HT-29 (cell line): ENCODE results near the gene CNTROB. TPM values are rescaled to one million over a fixed set of nuclear protein-coding genes. Genes with fewer than 3 reads are reported as not detected.

Experiments used
- DNase-seq: peaks from one replicate; pipeline ENCODE4 v3.0.0-alpha.2; 2015; ENCODE audit warnings: low spot score
- total RNA-seq: library from RNA; depleted of rRNA; stranded (reverse); fragments of >200 nt; shearing (Covaris generic); gene quantifications from 2 replicates; pipeline ENCODE4 v1.2.3, GENCODE V29; 2014

Gene CNTROB
- total RNA-seq, 1 experiment from 2014 or later = 24.4 TPM

DNA sequence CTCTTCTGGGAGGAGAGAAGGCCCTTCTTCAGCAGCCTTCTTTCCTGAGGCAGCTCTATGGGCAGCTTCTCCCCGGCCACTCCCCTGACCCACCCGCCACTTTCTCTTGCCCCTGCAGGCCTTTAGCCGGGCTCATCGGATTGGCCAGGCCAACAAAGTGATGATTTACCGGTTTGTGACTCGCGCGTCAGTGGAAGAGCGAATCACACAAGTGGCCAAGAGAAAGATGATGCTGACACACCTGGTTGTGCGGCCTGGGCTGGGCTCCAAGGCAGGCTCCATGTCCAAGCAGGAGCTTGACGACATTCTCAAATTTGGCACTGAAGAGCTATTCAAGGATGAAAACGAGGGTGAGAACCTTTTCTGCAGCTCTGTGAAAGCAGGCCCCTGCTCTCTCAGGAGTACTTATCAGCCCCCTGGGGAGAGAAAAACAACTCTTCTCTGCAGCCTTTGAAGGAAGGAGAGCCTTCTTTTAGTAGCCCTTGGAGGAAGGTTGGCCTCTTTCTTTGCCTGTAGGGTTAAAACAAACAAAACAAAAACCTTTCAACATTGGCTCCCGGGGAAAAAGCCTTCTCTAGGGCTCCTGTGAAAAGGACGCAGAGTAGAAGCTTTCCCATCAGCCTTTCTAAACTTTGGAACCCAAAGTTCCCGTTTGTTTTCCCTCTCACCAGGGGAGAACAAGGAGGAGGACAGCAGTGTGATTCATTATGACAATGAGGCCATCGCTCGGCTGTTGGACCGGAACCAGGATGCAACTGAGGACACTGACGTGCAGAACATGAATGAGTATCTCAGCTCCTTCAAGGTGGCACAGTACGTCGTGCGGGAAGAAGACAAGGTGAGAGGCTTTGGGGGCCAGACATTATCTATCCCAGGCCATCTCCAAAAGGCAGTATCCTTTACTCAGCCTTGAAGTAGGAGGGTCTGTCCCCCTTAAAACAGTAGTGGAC lies 28.6 kb upstream of the CNTROB start:
- no peak for DNase-seq

GRCh38 chr17:7909089-7909488 lies 22.9 kb upstream of the CNTROB start:
- DNase-seq = no peak

DNA sequence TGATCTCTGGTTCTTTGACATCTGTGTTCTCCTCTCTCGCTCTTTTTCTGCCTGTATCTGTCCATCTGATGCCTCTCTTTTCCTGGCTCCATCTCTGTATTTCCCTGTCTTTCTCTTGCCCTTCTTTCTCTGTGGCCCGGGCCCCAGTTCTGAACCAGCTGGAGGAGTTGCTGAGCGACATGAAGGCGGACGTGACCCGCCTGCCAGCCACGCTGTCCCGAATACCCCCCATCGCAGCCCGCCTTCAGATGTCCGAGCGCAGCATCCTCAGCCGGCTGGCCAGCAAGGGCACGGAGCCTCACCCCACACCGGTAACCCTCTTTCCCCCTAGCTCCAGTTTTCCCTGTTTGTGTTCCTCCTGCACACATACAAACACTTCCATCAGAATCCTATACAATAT lies 21.7 kb upstream of the CNTROB start:
- DNase-seq = no peak

DNA sequence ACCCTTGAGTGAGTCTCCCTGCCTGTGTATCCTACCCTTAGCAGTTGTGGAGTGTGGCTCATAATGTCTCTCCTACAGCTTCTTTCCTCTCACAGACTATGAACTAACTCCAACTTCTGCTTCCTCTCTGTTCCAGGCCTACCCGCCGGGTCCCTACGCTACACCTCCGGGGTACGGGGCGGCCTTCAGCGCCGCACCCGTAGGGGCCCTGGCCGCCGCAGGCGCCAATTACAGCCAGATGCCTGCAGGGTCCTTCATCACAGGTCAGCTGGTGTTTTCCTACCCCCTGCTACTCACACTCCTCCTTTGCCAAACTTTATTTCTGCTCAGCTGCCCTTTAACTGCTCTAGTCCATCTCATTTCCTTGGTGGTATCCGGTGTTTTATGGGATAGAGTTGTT lies 21.3 kb upstream of the CNTROB start:
- DNase-seq = no peak

GRCh38 chr17:7911116-7911515 lies 20.9 kb upstream of the CNTROB start:
- DNase-seq = no peak

DNA sequence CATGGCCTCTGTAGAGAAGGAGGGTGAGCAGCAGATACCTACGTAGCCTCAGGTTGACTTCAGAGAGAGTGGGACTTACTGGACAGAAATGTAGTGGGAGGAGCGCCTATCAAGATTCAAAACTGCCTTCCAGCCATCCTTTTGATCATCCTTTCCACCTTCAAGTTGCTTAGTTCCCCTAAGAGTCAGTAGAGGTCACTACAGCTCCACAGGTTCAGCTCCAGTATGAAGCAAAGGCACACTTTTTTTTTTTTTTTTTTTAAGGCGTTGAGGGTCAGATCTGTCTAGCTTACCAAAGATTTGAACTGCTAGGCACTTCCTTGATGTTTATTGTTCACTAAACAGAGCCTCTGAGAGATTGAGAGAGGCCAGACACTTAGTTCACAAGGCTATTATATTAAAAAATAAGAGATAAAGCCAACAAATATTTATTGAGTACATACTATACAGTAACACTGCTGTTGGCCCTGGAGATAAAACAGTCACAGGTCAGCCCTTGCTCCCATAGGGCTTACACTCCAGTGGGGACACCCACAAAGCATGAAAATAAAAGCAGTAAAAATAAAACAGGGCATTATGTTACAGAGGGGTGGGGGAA lies 19.0 kb upstream of the CNTROB start:
- DNase-seq = peak; percentile 70

GRCh38 chr17:7915179-7915610 lies 16.8 kb upstream of the CNTROB start:
- DNase-seq = no peak

DNA sequence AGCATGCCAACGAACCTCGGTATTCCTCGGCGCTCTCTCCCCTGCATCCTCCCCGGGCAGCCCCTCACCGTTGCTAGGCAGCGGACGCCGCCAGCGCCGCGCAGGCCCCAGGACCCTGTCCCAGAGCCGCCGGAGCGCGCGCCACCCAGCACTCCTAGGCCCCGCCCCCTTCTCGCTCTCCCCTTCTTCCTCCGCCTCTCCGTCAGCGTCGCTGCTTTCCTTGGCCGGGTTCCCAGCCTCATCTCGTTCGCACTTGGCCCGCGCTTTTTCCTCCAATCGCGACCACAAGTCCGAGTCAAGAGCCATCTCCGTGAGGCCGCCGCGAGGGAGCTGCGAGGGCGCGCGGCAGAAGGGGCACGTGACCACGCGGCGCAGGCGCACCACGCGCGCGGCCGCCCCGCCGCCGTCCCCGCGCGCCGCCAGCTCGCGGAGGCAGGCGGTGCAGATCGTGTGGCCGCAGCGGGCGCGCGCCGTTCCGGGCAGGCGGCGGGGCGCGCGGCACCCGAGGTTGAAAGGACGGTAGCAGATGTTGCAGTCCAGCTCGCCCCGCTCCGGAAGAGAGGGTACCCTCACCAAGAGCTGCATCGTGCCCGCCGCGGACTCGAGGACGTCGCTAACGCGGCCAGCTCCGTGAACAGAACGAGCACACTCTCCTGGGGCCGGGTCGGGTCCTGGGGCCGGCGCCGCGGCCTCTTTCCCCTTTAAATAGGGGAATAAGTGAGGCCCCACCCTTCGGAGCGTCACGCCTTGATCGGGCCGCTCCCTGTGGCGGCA lies 16.2 kb upstream of the CNTROB start, which contains the start of gene RNF227:
TSS of gene RNF227 (minus strand) at position 679 of the 774 bp plus-strand sequence. CDS start at position 585, 94 bp downstream.
- DNase-seq = peak; percentile 83

- DNase-seq = no peak
These were observed 15.7 kb upstream of the CNTROB start for GRCh38 chr17:7916385-7916682.

- DNase-seq = no peak
These were observed 15.2 kb upstream of the CNTROB start for GRCh38 chr17:7916808-7917207.

DNA sequence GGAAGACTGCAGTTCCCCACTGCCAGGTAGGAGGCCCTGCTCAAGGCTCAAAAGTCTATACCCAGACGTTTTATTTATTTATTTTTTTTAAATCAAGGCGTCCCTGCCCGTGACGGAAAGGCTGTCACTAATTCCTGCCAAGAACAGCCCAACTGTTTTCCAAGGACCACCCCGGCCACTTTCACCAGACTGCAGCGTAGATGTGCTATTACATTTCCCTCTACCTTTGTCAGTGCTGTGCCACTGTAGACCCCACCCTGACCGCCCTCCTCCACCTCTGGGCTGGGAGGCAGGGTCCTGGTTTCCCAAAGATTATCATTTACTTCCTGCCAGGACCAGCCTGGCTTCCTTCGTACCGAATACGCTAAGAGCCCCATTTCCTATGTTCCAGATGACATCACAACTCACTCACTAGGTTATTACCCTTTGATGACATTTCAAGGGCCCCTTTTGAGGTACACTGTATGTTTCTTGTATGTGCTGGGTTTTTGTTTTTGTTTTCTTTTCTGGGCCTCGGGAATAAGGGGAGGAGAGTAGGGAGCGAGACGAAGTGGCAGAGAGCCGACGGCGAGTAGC lies 9.6 kb upstream of the CNTROB start:
- no peak for DNase-seq

DNA sequence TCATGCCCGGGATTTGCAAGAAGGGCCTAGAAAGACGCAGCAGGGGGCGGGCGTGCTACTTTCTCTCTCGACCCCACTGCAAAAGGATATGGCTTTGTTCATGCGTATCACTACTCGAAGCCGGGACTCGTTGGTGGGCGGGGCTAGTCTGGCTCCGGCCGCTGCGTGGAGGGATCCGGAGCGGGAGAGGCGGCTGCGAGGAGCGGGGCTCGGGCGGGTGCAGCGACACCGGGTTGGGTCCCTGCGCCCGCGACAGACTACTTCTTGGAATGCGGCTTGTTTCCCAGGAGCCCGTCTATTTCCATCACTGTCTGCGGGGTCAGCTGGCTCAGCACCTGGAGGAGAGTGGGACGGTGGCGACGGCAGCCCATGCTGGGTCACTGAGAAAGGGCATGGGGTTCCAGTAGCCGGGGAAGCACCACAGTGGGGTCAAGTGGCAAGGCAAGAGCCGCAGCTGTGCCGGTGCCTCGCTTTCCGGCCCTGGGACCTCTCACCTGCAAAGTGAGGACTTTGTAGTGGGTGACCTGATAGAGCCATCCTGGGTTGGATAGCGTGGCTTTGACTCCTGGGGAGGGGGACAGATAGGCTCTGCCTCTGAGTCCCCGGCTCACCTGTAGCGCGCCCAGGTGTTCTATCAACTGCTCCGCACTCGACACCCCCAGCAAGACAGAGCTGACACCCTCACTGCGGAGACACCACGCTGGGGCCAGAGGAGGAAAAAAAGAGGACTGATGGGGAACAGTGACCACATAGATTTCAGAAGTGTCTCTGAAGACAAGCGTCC lies 9.0 kb upstream of the CNTROB start:
- peak; percentile 48 for DNase-seq

DNA sequence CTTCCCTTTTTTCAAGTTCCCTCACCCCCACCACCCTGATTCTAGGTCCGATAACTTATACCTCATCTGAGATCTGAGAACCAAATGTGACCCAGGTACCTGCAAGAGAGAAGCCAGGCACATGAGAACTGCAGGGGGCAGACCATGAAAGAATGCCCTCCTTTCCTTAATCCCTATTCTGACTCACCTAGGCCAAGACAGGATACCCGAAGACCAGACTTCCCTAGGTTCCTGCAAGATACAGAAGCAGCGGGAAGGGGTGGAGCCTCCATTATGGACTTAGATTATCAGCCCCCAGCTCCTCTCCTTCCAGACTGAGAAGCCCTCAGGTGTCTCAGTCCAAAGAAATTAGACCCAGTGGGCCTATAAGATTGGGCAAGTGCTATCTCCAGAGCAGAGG lies 4.4 kb upstream of the CNTROB start:
- DNase-seq = no peak

DNA sequence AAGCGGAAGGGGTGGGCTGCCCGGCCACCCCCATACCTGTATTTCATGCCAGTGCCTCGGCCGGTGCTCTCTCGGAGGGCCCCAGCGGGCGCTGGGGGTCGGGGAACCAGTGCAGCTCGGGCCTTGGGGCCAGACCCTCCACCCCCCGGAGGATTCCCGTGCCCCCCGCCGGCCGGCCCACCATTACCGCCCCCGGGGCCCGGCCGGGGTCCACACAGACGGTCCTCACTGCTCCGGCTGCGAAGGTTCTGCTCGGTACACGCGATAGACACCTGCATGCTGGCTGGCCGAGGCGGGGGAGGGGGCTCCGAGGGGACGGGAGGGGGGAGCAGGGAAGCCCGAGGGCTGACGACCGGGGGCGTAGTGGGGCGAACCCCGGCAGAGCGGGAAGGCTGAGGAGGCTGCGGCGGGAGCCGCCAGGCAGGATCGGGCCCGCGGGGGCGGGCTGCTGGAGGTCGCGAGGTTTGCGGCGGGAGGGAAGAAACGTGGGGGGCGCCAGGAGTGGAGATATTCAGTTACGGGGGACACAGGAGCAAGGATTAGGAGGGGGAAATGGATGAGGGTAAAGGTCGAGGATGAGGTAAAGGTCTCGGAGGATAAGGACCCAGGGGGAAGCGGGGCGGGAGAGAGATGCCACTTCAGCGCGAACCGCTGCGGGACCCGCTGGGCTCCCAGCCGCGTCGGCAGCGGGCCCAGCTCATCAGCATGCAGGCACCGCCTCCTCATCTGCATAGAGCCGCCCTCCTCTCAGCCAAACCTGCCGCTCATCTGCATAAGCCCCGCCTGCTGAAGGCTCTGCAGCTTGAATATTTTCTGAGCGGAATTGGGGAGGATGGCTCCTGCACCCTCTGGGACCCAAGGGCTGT lies 2.6 kb upstream of the CNTROB start, which contains the start of gene KCNAB3:
TSS of gene KCNAB3 (minus strand) at position 699 of the 866 bp plus-strand sequence. CDS start at position 278, 421 bp downstream.
- no peak for DNase-seq

DNA sequence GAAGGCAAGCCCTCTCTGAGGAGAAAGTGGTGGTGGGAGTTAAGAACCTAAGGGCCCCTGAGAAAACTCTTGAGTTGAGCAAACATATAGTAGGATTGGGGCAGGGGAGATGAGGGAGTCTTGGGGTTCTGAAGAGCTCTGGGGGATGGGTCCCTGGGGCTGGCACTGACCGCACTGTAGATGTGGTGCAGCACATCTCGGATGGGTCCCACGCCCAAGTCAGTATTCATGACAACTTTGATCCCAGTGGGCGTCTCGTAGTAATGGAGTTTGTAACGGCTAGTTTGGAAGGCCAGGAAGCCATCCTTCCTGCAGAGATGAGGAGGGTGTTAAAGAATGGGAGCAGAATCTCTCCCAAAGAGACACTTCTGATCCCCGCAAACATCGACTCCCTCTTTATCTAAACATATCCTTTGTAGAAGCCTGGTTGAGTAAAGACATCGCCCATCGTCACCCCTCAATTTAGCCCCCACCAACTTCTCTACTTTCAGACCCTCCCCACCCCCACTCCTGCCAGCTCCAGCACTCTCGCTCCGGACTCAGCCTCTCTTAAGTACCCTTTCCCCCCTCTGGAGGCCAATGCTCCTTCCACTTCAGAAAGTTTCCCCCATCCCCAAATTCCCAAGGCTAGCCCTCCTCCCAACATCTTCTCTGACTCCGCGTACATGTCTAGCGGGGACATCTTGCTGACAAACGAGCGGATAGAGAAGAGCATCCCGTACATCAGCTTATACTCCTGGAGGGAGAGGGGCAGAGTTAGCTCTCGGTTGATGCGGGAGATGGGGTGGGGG lies 970 bp upstream of the CNTROB start:
- DNase-seq = no peak

- DNase-seq = peak; percentile 34
These were observed 481 bp downstream of the CNTROB start for GRCh38 chr17:7932483-7932891.

DNA sequence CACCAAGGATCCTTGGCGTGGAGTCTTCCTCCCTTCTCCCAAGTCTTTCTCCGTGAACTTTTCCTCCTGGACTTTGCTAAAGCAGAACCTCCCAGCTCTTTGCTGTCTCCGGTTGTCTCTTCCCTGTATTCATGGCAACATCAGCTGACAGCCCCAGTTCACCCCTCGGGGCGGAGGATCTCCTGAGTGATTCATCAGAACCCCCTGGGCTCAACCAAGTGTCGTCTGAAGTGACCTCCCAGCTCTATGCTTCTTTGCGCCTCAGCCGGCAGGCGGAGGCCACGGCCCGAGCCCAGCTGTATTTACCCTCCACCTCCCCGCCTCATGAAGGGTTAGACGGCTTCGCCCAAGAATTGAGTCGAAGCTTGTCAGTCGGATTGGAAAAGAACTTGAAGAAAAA lies 943 bp downstream of the CNTROB start:
- peak; percentile 58 for DNase-seq

DNA sequence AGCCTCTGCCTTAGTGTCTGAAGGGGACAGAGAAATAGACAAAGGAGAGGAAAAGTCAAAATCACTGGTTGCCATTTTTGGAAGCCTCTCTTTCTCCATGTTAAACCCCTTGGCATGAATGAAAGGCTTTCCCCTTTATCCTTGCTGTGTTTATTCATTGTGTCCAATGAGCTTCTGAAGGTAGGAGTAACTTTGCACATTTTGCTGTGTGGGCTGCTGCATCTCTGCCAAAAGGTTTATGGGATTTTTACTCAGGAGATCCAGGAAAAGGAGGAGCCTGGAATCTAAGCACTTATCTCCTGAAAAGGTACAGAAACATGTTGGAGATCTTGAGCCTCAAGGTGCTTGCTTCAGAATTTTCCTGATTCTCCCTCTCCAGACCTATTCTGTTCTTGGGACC lies 3.9 kb downstream of the CNTROB start:
- no peak for DNase-seq

GRCh38 chr17:7940034-7940433 lies 8.0 kb downstream of the CNTROB start:
- no peak for DNase-seq
